Esophagus mucosa (tissue), 1 donor: ENCODE measurements around the gene CCNDBP1. TPM values are rescaled to one million over a fixed set of nuclear protein-coding genes. Genes with fewer than 3 reads are reported as not detected.
"Not testable (repeated sequence)": the region's sequence is repeated elsewhere in the genome, so short reads cannot be mapped to it uniquely, and the experiment has no call there.

Experiments
- ATAC-seq: fragments of 200-7000 bp; cut with Tn5 transposase; one replicate; pipeline ENCODE4 v1.9.1; 2020
- total RNA-seq: library from RNA; stranded (reverse); gene quantifications from one replicate; pipeline ENCODE4 v1.2.4, GENCODE V29; 2023
- donor health status: DM: yes; HTN: yes; CAD: no.

The CCNDBP1 gene
- total RNA-seq, 1 donor from 2014 or later = 53.1 TPM

DNA sequence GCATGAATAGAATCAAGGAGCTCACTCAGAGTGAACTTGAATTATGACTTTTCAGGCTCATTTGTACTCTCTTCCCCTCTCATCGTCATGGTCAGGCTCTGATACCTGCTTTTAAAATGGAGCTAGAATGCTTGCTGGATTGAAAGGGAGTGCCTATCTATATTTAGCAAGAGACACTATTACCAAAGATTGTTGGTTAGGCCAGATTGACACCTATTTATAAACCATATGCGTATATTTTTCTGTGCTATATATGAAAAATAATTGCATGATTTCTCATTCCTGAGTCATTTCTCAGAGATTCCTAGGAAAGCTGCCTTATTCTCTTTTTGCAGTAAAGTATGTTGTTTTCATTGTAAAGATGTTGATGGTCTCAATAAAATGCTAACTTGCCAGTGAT lies 9.6 kb downstream of the CCNDBP1 start:
- no peak for ATAC-seq

DNA sequence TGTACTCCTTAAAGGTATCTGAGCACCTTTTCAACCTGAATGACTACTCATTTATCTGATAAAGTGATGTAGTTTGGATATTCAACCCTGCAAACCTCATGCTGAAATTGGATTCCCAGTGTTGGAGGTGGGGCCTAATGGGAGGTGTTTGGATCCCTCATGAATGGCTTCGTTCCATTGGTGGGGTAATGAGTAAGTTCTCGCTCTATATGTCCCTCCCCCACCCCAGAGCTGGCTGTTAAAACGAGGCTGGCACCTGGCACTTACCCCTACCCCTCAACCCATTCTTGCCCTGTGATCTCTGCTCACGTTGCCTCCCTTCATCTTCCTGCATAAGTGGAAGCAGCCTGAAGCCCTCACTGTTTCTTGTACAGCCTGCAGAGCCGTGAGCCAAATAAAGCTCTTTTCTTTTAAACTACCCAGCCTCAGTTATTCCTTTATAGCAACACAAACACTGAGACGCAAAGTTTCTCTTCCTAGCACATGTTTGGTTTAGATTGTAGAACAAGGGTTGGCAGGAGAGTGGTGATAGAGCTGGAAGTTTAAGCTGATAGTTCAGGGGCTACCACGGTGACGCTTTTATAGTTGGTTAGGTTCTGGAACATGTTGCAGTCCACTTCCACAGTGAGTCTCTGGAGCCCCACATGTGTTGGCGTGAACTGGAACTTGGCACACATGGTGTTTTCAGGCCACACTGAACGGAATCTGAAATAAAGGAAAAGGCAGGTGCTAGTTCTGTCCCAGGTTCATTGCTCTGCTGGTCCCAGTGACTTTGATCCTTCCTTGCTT lies 11.8 kb downstream of the CCNDBP1 start:
- ATAC-seq = no peak

DNA sequence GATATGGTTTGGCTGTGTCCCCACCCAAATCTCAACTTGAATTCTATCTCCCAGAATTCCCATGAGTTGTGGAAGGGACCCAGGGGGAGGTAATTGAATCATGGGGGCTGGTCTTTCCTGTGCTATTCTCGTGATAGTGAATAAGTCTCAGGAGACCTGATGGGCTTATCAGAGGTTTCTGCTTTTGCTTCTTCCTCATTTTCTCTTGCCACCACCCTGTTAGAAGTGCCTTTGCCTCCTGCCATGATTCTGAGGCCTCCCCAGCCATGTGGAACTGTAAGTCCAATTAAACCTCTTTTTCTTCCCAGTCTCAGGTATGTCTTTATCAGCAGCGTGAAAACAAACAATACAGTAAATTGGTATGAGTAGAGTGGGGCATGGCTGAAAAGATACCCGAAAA lies 12.6 kb downstream of the CCNDBP1 start:
- ATAC-seq = not testable (repeated sequence)

- ATAC-seq = not testable (repeated sequence)
Measured at GRCh38 chr15:43198556-43198955, 13.4 kb downstream of the CCNDBP1 start.

DNA sequence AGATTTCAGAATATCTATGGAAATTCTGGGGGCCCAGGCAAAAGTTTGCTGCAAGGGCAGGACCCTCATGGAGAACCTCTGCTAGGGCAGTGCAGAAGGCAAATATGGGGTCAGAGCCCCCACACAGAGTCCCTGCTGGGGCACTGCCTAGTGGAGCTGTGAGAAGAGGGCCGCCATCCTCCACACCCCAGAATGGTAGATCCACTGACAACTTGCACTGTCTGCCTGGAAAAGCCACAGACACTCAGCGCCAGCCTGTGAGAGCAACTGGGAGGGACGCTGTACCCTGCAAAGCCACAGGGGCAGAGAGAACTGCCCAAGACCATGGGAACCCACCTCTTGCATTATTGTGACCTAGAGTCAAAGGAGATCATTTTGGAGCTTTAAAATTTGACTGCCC lies 13.8 kb downstream of the CCNDBP1 start:
- no peak for ATAC-seq

- ATAC-seq = no peak
Measured at GRCh38 chr15:43199945-43200488, 14.8 kb downstream of the CCNDBP1 start.

- peak; percentile 45 for ATAC-seq
Measured at GRCh38 chr15:43204016-43204901, 19.1 kb downstream of the CCNDBP1 start.

DNA sequence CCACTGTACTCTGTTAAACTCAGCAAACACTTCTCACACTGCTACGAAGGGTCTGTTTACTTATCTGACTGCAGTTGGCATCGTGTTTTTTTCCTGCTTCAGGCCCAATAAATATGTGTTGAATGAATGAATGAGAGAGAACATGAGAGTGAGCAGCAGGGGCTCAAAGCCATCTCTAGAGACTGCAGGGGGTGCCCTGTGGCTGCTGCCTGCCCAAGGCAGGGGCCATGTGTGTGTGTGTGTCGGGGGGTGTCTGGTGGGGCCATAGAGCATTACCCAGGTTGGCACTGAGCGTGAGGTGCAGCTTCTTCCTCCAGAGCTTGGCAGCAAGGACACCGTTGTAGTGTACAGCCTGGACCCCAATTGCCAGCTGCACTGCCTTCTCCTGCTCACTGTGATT lies 20.9 kb downstream of the CCNDBP1 start:
- no peak for ATAC-seq

- ATAC-seq = no peak
Measured at GRCh38 chr15:43207024-43207423, 21.8 kb downstream of the CCNDBP1 start.

DNA sequence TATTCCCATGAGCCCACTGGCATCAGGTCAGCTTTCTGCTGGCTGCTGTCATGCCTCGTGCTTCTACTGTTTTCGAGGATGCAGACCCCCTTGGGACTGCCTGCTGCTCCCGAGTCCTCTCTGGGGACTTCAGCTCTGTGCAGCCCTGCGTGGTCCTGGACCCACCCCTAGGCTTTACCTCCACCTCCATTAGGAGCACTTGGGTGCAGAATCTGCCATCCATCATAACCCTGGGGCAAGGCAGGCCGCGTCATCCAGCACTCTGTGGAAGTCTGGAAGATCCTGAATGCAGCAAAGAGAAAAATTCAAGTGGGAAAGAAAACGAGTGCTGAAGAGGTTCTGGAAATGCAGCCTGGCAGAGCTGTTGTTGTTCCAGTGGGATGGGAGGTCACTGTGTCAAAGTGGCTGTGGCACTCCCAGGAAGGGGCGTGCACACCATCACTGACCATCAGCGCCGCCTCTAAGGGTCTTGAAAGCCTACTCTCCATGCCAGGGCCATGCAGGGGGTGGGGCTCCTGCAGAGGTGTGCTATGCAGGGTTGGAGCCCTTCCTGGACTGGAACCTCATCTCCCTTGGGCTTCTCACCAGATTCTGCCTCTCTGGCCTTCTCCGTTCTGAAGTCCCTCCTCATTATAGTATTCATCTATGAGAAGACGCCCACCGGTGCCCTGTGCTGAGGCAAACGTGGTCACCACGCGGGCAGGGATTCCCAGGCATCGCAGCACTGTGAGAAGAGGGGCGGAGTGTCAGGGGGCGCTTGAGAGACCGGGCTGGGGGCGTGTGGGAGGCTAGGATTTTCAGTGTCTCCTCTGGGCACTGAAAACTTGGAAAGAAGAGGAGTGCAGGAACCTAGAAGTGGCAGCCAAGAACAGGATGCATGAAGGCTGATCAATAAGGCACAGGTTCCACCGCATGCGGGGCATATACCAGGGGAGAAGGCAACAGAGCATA lies 23.1 kb downstream of the CCNDBP1 start:
- no peak for ATAC-seq

- no peak for ATAC-seq
Measured at GRCh38 chr15:43209059-43209824, 24.0 kb downstream of the CCNDBP1 start.

DNA sequence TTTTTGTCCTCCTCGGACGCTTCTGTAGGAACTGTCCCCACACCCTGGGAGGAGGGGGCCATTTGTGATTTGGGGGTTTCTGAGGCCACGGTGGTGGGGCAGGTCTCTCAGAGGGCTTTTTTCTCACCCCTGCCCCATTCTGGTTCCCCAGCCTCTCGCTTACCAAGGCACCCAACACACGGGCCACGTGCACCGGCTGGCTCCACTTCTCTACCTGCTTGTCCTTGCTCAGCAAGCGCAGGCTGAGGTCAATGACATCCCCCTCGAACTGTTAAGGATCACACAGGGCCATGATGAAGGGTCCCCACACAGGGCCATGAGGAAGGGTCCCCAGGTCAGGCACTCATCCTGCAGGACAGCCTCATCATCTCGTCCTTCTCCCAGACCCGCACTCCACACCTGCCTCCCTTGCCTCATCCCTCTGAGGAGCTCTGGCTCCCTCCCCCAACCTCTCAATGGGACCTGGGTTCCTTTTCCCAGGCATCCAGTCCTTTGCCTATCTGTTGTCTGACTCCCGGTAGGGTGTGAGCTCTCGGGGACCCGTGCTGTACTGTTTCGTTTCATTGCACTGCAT lies 25.1 kb downstream of the CCNDBP1 start:
- ATAC-seq = no peak

GRCh38 chr15:43210807-43211206 lies 25.6 kb downstream of the CCNDBP1 start:
- ATAC-seq = no peak

DNA sequence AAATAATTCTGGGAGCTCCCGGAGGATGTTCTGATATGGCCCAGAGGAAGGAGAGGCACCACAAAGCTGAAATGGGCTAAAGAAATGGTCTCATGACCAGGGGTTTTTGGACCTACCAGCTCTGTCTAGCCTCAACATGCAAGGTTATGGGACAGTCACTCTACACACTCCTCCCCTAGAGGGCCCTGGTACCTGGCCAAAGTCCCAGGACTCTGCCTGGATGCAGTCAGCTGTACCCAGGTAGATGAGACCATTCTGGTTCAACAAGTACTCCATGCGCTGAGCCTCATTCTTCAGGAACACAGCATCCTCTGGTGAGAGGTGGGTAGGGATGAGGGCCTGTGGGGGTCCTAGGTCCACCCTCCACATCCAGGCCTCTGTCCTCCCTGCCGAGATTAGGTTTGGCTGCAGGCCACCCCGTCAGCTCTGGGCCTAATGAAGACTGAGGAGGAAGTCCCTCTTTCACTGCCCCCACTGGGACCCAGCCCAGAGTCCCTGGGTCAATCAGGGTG lies 26.1 kb downstream of the CCNDBP1 start:
- ATAC-seq = peak; percentile 37

DNA sequence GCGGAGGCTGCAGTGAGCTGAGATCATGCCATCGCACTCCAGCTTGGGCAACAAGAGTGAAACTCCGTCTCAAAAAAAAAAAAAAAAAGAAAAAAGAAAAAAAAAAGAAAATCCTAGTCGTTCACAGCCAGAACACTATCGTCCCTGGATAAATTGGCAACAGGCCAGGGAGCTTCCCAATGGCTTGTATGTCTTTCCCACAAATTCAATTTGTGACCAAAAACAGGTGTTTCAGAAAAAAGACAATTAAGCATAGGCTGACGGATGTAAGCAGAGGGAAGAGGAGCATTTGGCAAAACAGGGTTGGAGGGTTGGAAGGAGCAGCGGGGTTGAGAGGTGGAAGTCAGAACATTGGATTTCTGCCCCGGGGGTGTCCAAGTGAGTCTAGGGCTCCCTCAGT lies 27.1 kb downstream of the CCNDBP1 start:
- ATAC-seq = no peak

GRCh38 chr15:43212951-43213350 lies 27.7 kb downstream of the CCNDBP1 start:
- ATAC-seq = no peak

DNA sequence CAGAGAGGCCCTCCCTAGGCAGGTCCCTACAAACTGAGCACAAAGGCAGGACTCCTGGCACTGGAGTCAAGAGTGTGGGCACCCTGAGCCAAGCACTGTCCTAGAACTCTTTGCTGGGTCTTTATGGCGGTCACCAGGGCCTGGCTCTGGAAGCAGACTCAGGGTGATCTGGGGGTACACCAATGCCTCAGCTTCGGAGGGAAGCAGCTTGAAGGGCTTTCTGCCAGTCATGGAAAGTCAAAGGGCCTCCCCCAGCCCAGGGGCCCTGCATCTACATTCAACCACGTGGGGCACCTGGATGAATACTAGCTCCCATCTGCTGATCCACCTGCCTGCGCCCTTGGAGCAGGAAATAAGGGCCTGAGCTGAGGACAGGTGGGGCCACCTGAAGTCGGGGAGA lies 28.3 kb downstream of the CCNDBP1 start:
- no peak for ATAC-seq

- ATAC-seq = no peak
Measured at GRCh38 chr15:43214169-43214568, 29.0 kb downstream of the CCNDBP1 start.

DNA sequence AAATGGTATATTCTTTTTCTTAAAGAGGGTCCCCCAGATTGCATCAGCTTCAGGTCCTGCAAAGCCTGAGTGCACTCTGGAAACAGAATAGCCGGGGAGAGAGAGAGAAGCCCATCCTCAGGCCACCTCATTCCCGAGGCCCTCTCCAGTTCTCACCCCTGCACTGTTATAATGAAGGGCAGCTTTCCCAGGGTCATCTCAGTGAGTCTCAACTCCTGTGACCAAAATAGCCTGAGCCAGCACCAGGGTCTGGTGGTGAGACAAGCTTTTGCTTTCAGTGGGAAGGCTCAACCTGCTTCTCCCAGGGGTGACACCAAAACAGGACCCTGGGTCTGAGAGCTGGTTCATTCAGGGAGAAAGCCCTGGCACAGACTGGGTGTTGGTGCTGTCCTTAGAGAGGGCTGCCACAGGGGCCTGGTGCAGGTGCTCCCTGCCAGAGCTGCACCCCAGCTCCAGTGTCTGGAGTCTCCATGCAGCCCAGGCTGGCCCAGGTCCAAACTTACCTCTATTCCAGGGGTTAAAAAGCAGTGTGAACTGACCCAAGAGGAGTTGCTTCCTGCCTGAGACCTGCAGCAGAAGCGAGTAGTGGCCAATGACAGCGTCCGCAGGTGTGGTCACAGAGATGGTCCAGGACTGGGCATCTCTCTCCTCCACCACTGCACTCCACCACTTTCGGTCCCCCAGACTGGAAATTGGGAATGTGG lies 29.5 kb downstream of the CCNDBP1 start:
- ATAC-seq = no peak

- peak; percentile 68 for ATAC-seq
Measured at GRCh38 chr15:43215961-43216360, 30.8 kb downstream of the CCNDBP1 start.
